Uterus (tissue), 4 donors: Measurements from ENCODE around the gene FXN. TPM values are rescaled to one million over a fixed set of nuclear protein-coding genes. Genes with fewer than 3 reads are reported as not detected.

Source experiments
- DNase-seq, 2 donors: peaks; one replicate each; pipeline ENCODE4 v3.0.0-alpha.2; 2019 to 2020
- H3K27ac ChIP-seq, 2 donors: fragments of 200-600 bp; sonication (generic); 1 replicate in 1 of 2; 2 replicates in 1 of 2; pipeline ENCODE4 v1.5.1; 2016 to 2018
- H3K27me3 ChIP-seq, 2 donors: fragments of 200-600 bp; sonication (generic); one replicate each; pipeline ENCODE4 v1.5.1; 2018 to 2019; ENCODE audit warnings: control low read depth in 1 of 2
- H3K36me3 ChIP-seq, 2 donors: fragments of 200-600 bp; sonication (generic); one replicate each; pipeline ENCODE4 v1.5.1; 2019; ENCODE audit warnings: control low read depth in 1 of 2
- H3K4me1 ChIP-seq, 2 donors: fragments of 200-600 bp; sonication (generic); one replicate each; pipeline ENCODE4 v1.5.1; 2018 to 2019; ENCODE audit warnings: control low read depth in 1 of 2
- H3K4me3 ChIP-seq, 2 donors: fragments of 200-600 bp; sonication (generic); 1 replicate in 1 of 2; 2 replicates in 1 of 2; pipeline ENCODE4 v1.5.1; 2018 to 2019; ENCODE audit warnings: mild to moderate bottlenecking in 1 of 2
- H3K9me3 ChIP-seq, 2 donors: fragments of 200-600 bp; sonication (generic); one replicate each; pipeline ENCODE4 v1.5.1; 2019; ENCODE audit warnings: control low read depth in 1 of 2
- CTCF ChIP-seq, 4 experiments: fragments of 200-600 bp in 2 of 4; fragments of 450-650 bp in 2 of 4; sonication (generic) in 2 of 4; IDR thresholded peaks; one replicate each; pipeline ENCODE4 v1.5.1; 2016 to 2019; ENCODE audit warnings: antibody characterized with exemption in 4 of 4, mild to moderate bottlenecking in 2 of 4, moderate library complexity in 1 of 4
- POLR2A ChIP-seq, 2 donors: fragments of 450-650 bp; IDR thresholded peaks; one replicate each; pipeline ENCODE4 v1.6.1; 2016; ENCODE audit warnings: antibody characterized with exemption in 2 of 2, mild to moderate bottlenecking in 1 of 2, moderate library complexity in 1 of 2
- intact Hi-C: fragments of 100-400 bp; cut with DNase I; formaldehyde crosslinking; loops from one replicate; pipeline ENCODE4 v1.15.1; 2023; ENCODE audit warnings: low total_unique reads
- total RNA-seq, 4 donors: library from RNA; depleted of rRNA in 3 of 4; stranded (reverse); fragments of >200 nt in 3 of 4; gene quantifications; one replicate each; pipeline versions ENCODE4 v1.1.0 to v1.2.4, GENCODE V29; 2014 to 2023
- donor health status: DM: yes; HTN: yes; CAD: no.

FXN gene
- total RNA-seq, 4 donors from 2014 or later: 5.9 to 20.3 (median 18.5) TPM

GRCh38 chr9:69136779-69137178 lies 101.2 kb downstream of the FXN start:
- H3K9me3 ChIP-seq: no peaks in the 10 kb centered on the region
- no peaks in the 10 kb centered on the region for H3K27me3 ChIP-seq
- H3K4me3 ChIP-seq: no peak overlapping the region
- no peak for DNase-seq
- peaks cover 0 to 5% of the 10 kb centered on the region in 2 donors for H3K4me1 ChIP-seq
- TF ChIP-seq POLR2A (IDR thresholded peaks at IDR 0.05) (no peak), CTCF (IDR thresholded peaks at IDR 0.05) (no peak)
- H3K36me3 ChIP-seq: no peaks in the 10 kb centered on the region
- intact Hi-C loops: no loop called here
- H3K27ac ChIP-seq: peak overlapping the region in 1 of 2 donors; percentile 52

- TF ChIP-seq POLR2A (IDR thresholded peaks at IDR 0.05): no peak
- TF ChIP-seq CTCF (IDR thresholded peaks at IDR 0.05): no peak
- Histone ChIP-seq H3K36me3 (no peaks in the 10 kb centered on the region), H3K27ac (no peak overlapping the region), H3K4me3 (no peak overlapping the region), H3K27me3 (no peaks in the 10 kb centered on the region), H3K9me3 (no peaks in the 10 kb centered on the region), H3K4me1 (no peaks in the 10 kb centered on the region)
- intact Hi-C loops: no loop called here
- no peak for DNase-seq
Measured at GRCh38 chr9:69137311-69137710, 101.8 kb downstream of the FXN start.

- no peak for TF ChIP-seq POLR2A (IDR thresholded peaks at IDR 0.05)
- no peak for TF ChIP-seq CTCF (IDR thresholded peaks at IDR 0.05)
- no peak for DNase-seq
- Histone ChIP-seq H3K9me3 (no peaks in the 10 kb centered on the region), H3K27me3 (no peaks in the 10 kb centered on the region), H3K27ac (no peak overlapping the region), H3K4me1 (no peaks in the 10 kb centered on the region), H3K4me3 (no peak overlapping the region), H3K36me3 (no peaks in the 10 kb centered on the region)
- intact Hi-C loops: no loop called here
Measured at GRCh38 chr9:69139596-69139995, 104.0 kb downstream of the FXN start.

GRCh38 chr9:69140123-69140735 lies 104.7 kb downstream of the FXN start:
- no peak overlapping the region for H3K4me3 ChIP-seq
- TF ChIP-seq POLR2A (IDR thresholded peaks at IDR 0.05) (no peak), CTCF (IDR thresholded peaks at IDR 0.05) (no peak)
- no peak overlapping the region for H3K27ac ChIP-seq
- H3K36me3 ChIP-seq: no peaks in the 10 kb centered on the region
- no peaks in the 10 kb centered on the region for H3K4me1 ChIP-seq
- no peak for DNase-seq
- H3K9me3 ChIP-seq: no peaks in the 10 kb centered on the region
- intact Hi-C loops: no loop called here
- no peaks in the 10 kb centered on the region for H3K27me3 ChIP-seq

- TF ChIP-seq CTCF (IDR thresholded peaks at IDR 0.05): no peak
- TF ChIP-seq POLR2A (IDR thresholded peaks at IDR 0.05): no peak
- H3K27ac ChIP-seq: no peak overlapping the region
- H3K27me3 ChIP-seq: no peaks in the 10 kb centered on the region
- no peaks in the 10 kb centered on the region for H3K36me3 ChIP-seq
- no peak for DNase-seq
- H3K9me3 ChIP-seq: no peaks in the 10 kb centered on the region
- H3K4me3 ChIP-seq: no peak overlapping the region
- intact Hi-C loops: no loop called here
- no peaks in the 10 kb centered on the region for H3K4me1 ChIP-seq
Measured at GRCh38 chr9:69141851-69142250, 106.3 kb downstream of the FXN start.
